ENCODE measurements around the gene GPR135. TPM values are rescaled to one million over a fixed set of nuclear protein-coding genes. Genes with fewer than 3 reads are reported as not detected.

Gene GPR135
- total RNA-seq, 3 donors from 2014 or later (not counting 1 experiment from before 2014, with no cell fraction given), result 1.3 to 1.8 (median 1.8) TPM

DNA sequence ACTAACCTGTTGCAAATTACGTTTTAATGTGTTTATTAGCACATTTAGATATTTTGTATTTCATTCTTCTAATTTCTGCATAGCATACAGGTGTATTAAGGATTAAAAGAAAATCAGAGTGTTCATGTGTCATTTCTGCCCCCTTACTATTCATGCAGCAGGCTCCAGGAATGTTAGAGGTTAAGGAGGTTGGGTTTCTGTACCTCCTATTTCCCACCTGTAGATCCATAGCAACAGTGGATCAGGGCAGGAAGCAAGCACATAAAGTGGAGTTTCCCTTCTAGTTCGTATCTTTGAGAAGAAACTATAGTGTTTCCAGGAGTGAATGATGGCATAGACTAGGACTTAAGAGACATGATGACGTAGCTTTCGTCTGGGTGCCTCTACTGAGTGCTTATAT, 38.1 kb upstream of the GPR135 start:
- intact Hi-C loops (cut with micrococcal nuclease), result no loop called here
- Histone ChIP-seq H3K27ac (ENCODE audit: low read length) (no peak overlapping the region), H3K4me1 (ENCODE audit: control insufficient read depth, insufficient read depth, low read length) (no peaks in the 10 kb centered on the region), H3K36me3 (ENCODE audit: control insufficient read depth, insufficient read depth, low read length) (peaks cover 19% of the 10 kb centered on the region), H3K9me3 (ENCODE audit: control insufficient read depth, insufficient read depth, low read length) (no peaks in the 10 kb centered on the region), H3K27me3 (ENCODE audit: control insufficient read depth, insufficient read depth, low read length) (no peaks in the 10 kb centered on the region), H3K4me3 (ENCODE audit: low read length) (no peak overlapping the region)
- Mint-ChIP-seq H3K4me1 (peaks cover 6 to 10% of the 10 kb centered on the region in 2 donors), H3K27ac (no peak overlapping the region), H3K27me3 (ENCODE audit: low read depth in 2 of 2) (no peaks in the 10 kb centered on the region), H3K36me3 (no peaks in the 10 kb centered on the region), H3K9me3 (no peaks in the 10 kb centered on the region), H3K4me3 (no peak overlapping the region)
- 100% methylated on average over 3 of the region's 4 CpGs for WGBS (ENCODE audit: insufficient coverage)
- DNase-seq, result no peak
- no peak for ATAC-seq
- TF ChIP-seq, protein P1, sequence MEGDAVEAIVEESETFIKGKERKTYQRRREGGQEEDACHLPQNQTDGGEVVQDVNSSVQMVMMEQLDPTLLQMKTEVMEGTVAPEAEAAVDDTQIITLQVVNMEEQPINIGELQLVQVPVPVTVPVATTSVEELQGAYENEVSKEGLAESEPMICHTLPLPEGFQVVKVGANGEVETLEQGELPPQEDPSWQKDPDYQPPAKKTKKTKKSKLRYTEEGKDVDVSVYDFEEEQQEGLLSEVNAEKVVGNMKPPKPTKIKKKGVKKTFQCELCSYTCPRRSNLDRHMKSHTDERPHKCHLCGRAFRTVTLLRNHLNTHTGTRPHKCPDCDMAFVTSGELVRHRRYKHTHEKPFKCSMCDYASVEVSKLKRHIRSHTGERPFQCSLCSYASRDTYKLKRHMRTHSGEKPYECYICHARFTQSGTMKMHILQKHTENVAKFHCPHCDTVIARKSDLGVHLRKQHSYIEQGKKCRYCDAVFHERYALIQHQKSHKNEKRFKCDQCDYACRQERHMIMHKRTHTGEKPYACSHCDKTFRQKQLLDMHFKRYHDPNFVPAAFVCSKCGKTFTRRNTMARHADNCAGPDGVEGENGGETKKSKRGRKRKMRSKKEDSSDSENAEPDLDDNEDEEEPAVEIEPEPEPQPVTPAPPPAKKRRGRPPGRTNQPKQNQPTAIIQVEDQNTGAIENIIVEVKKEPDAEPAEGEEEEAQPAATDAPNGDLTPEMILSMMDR (IDR thresholded peaks at IDR 0.05), result no peak

DNA sequence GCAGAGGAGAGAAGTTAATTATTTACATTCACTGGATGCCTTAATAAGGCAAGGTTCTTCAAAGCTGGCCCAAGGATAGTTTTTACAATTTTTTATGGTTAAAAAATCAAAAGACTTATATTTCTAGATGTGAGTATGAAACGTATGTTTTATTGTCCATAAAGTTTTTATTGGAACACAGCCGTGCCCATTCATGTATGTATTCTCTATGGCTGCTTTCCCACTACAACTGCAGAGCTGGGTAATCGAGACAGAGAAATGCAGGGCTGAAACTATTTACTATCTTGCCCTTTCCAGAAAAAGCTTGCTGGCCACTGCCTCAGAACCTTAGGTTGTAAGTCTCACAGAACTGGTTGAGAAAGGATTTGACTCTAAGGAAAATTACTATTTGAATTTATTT, 35.6 kb upstream of the GPR135 start:
- no peak for DNase-seq
- intact Hi-C loops (cut with micrococcal nuclease), result no loop called here
- no peaks in the 10 kb centered on the region for H3K27me3 Mint-ChIP-seq (ENCODE audit: low read depth in 2 of 2)
- TF ChIP-seq, protein P1 (IDR thresholded peaks at IDR 0.05), result no peak
- no peaks in the 10 kb centered on the region for H3K4me1 ChIP-seq (ENCODE audit: control insufficient read depth, insufficient read depth, low read length)
- 97% methylated on average over 3 of the region's 3 CpGs for WGBS (ENCODE audit: insufficient coverage)
- H3K4me3 Mint-ChIP-seq, result no peak overlapping the region
- no peaks in the 10 kb centered on the region for H3K9me3 ChIP-seq (ENCODE audit: control insufficient read depth, insufficient read depth, low read length)
- no peaks in the 10 kb centered on the region for H3K27me3 ChIP-seq (ENCODE audit: control insufficient read depth, insufficient read depth, low read length)
- no peak overlapping the region for H3K27ac ChIP-seq (ENCODE audit: low read length)
- H3K36me3 Mint-ChIP-seq, result no peaks in the 10 kb centered on the region
- ATAC-seq, result no peak
- no peak overlapping the region for H3K27ac Mint-ChIP-seq
- peaks cover 10 to 12% of the 10 kb centered on the region in 2 donors for H3K4me1 Mint-ChIP-seq
- peaks cover 32% of the 10 kb centered on the region for H3K36me3 ChIP-seq (ENCODE audit: control insufficient read depth, insufficient read depth, low read length)
- H3K4me3 ChIP-seq (ENCODE audit: low read length), result no peak overlapping the region
- no peaks in the 10 kb centered on the region for H3K9me3 Mint-ChIP-seq

DNA sequence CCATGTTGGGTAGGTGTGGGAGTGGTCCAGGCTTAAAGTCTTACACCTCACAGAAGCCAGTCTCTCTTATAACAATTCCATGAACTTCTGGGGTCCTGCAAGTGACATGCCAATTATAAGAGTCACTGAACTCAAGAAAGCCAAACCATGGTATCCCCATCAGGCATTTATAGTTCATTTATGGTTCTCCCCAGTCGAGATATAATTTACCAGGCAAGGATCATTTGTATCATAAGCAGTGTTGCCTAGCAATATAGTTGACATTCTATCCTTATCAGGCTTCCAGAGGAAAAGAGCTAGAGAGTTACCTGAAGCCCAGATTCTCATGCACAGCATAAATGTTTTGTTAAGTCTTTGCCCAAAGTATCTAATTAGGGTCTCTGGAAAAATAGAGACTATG, 27.2 kb upstream of the GPR135 start:
- Histone ChIP-seq H3K9me3 (ENCODE audit: control insufficient read depth, insufficient read depth, low read length) (no peaks in the 10 kb centered on the region), H3K4me1 (ENCODE audit: control insufficient read depth, insufficient read depth, low read length) (no peaks in the 10 kb centered on the region), H3K4me3 (ENCODE audit: low read length) (no peak overlapping the region), H3K27ac (ENCODE audit: low read length) (no peak overlapping the region), H3K27me3 (ENCODE audit: control insufficient read depth, insufficient read depth, low read length) (no peaks in the 10 kb centered on the region), H3K36me3 (ENCODE audit: control insufficient read depth, insufficient read depth, low read length) (peaks cover 69% of the 10 kb centered on the region)
- H3K36me3 Mint-ChIP-seq, result peaks cover 19% of the 10 kb centered on the region
- peaks cover 35 to 43% of the 10 kb centered on the region in 2 donors for H3K4me1 Mint-ChIP-seq
- ATAC-seq, result no peak
- H3K9me3 Mint-ChIP-seq, result no peaks in the 10 kb centered on the region
- no peak overlapping the region for H3K27ac Mint-ChIP-seq
- WGBS (ENCODE audit: insufficient coverage), result 100% methylated on average over 1 of the region's 1 CpG
- intact Hi-C loops (cut with micrococcal nuclease), result no loop called here
- H3K4me3 Mint-ChIP-seq, result no peak overlapping the region
- TF ChIP-seq, protein P1 (IDR thresholded peaks at IDR 0.05), result no peak
- H3K27me3 Mint-ChIP-seq (ENCODE audit: low read depth in 2 of 2), result no peaks in the 10 kb centered on the region
- DNase-seq, result no peak

DNA sequence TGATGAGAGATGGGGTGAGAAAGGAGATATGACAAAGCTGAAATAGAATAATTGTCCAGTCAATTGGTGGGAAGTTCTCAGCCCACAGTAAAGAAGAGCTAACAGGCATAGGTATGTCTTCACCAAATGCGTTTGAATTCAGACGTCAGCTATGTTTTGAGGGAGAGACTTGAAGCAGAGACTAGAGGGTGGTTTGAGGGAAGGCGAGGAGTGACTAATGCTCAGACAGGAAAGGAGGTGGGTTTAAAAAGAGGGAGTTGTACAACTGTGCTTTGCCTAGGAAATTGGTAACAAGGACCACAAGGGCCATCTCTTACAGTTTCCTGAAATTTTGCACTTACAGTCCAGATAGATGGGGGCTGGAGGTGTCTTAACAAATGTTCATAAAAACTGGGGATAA, 25.6 kb upstream of the GPR135 start:
- DNase-seq (no peak), ATAC-seq (no peak)
- Histone ChIP-seq H3K4me1 (ENCODE audit: control insufficient read depth, insufficient read depth, low read length) (peaks cover under 1% of the 10 kb centered on the region), H3K4me3 (ENCODE audit: low read length) (no peak overlapping the region), H3K9me3 (ENCODE audit: control insufficient read depth, insufficient read depth, low read length) (no peaks in the 10 kb centered on the region), H3K36me3 (ENCODE audit: control insufficient read depth, insufficient read depth, low read length) (peaks cover 63% of the 10 kb centered on the region), H3K27ac (ENCODE audit: low read length) (no peak overlapping the region), H3K27me3 (ENCODE audit: control insufficient read depth, insufficient read depth, low read length) (no peaks in the 10 kb centered on the region)
- Mint-ChIP-seq H3K4me1 (peaks cover 30 to 41% of the 10 kb centered on the region in 2 donors), H3K9me3 (no peaks in the 10 kb centered on the region), H3K36me3 (peaks cover 19% of the 10 kb centered on the region), H3K4me3 (no peak overlapping the region), H3K27ac (peak overlapping the region in 1 of 2 donors; percentile 19), H3K27me3 (ENCODE audit: low read depth in 2 of 2) (no peaks in the 10 kb centered on the region)
- TF ChIP-seq, protein P1 (IDR thresholded peaks at IDR 0.05), result no peak
- intact Hi-C loops (cut with micrococcal nuclease), result no loop called here
- 89% methylated on average over 3 of the region's 3 CpGs for WGBS (ENCODE audit: insufficient coverage)

Data from natural killer cell (primary cell).